ENCODE data around the gene GNA14. TPM values are rescaled to one million over a fixed set of nuclear protein-coding genes. Genes with fewer than 3 reads are reported as not detected.
A peak's percentile ranks its signal among the peaks of the same experiment; 100 is the strongest.

Gene GNA14
- total and polyA plus RNA-seq, 12 donors, result 1.7 to 11.9 (median 2.9) TPM

GRCh38 chr9:77593528-77593927 lies 54.6 kb downstream of the GNA14 start:
- DNase-seq, result no peak
- H3K4me1 ChIP-seq (replicated peaks in 1 of 2), result peaks cover 0 to 21% of the 10 kb centered on the region in 2 donors
- WGBS, 4 donors, result 81 to 92% (median 88%) methylated on average over 3 to 4 of the region's 4 CpGs
- H3K9me3 ChIP-seq (replicated peaks in 1 of 3), result no peaks in the 10 kb centered on the region
- TF ChIP-seq POLR2A (IDR thresholded peaks at IDR 0.05), result no peak
- no peak for TF ChIP-seq CTCF (IDR thresholded peaks at IDR 0.05)
- H3K4me3 ChIP-seq, result no peak overlapping the region
- H3K36me3 ChIP-seq (replicated peaks in 1 of 2), result no peaks in the 10 kb centered on the region
- H3K27me3 ChIP-seq, result no peaks in the 10 kb centered on the region
- H3K27ac ChIP-seq, result no peak overlapping the region
- intact Hi-C loops (cut with DNase I), result no loop called here

GRCh38 chr9:77592476-77592875 lies 55.6 kb downstream of the GNA14 start:
- no peaks in the 10 kb centered on the region for H3K9me3 ChIP-seq (replicated peaks in 1 of 3)
- no peak for DNase-seq
- 52 to 62% (median 56%) methylated on average over 2 of the region's 2 CpGs for WGBS, 4 donors
- peaks cover 0 to 20% of the 10 kb centered on the region in 2 donors for H3K4me1 ChIP-seq (replicated peaks in 1 of 2)
- no peak overlapping the region for H3K27ac ChIP-seq
- no peak for TF ChIP-seq POLR2A (IDR thresholded peaks at IDR 0.05)
- no peak for TF ChIP-seq CTCF (IDR thresholded peaks at IDR 0.05)
- no peaks in the 10 kb centered on the region for H3K27me3 ChIP-seq
- no peaks in the 10 kb centered on the region for H3K36me3 ChIP-seq (replicated peaks in 1 of 2)
- H3K4me3 ChIP-seq, result no peak overlapping the region
- intact Hi-C loops (cut with DNase I), result no loop called here

- no peak overlapping the region for H3K4me3 ChIP-seq
- WGBS, 4 donors, result 59 to 76% (median 70%) methylated on average over 6 of the region's 6 CpGs
- peaks cover 0 to 5% of the 10 kb centered on the region in 2 donors for H3K4me1 ChIP-seq (replicated peaks in 1 of 2)
- no peaks in the 10 kb centered on the region for H3K27me3 ChIP-seq
- no peak for DNase-seq
- no peaks in the 10 kb centered on the region for H3K36me3 ChIP-seq (replicated peaks in 1 of 2)
- no peaks in the 10 kb centered on the region for H3K9me3 ChIP-seq (replicated peaks in 1 of 3)
- H3K27ac ChIP-seq, result peak overlapping the region in 1 of 5 donors; percentile 52
- TF ChIP-seq POLR2A (IDR thresholded peaks at IDR 0.05), result no peak
- no peak for TF ChIP-seq CTCF (IDR thresholded peaks at IDR 0.05)
- intact Hi-C loops (cut with DNase I), result no loop called here
Observed at GRCh38 chr9:77589046-77589795, 58.9 kb downstream of the GNA14 start.

- Histone ChIP-seq H3K4me1 (replicated peaks in 1 of 2) (peaks cover 0 to 5% of the 10 kb centered on the region in 2 donors), H3K36me3 (replicated peaks in 1 of 2) (no peaks in the 10 kb centered on the region), H3K27me3 (no peaks in the 10 kb centered on the region), H3K27ac (peak overlapping the region in 1 of 5 donors; percentile 17), H3K9me3 (replicated peaks in 1 of 3) (no peaks in the 10 kb centered on the region), H3K4me3 (no peak overlapping the region)
- WGBS, 4 donors, result 41 to 51% (median 45%) methylated on average over 2 of the region's 2 CpGs
- intact Hi-C loops (cut with DNase I), result no loop called here
- DNase-seq, result peak in 1 of 7 donors; percentile 13
- TF ChIP-seq POLR2A (IDR thresholded peaks at IDR 0.05) (no peak), CTCF (IDR thresholded peaks at IDR 0.05) (no peak)
Observed at GRCh38 chr9:77588271-77588937, 59.7 kb downstream of the GNA14 start.
